Mesenchymal stem cell (in vitro differentiated cells and primary cell): ENCODE data around the gene ABHD17B.
A peak's percentile ranks its signal among the peaks of the same experiment; 100 is the strongest.

Experiments
- DNase-seq: peaks from one replicate; pipeline ENCODE4 v3.0.0-alpha.2; 2013
- H2AFZ ChIP-seq: one replicate; pipeline ENCODE4 v1.6.1; 2013; ENCODE audit warnings: low read depth, mild to moderate bottlenecking, control low read depth, inconsistent platforms, low read length, moderate library complexity
- H2AK5ac ChIP-seq: 2 replicates; pipeline ENCODE4 v1.6.1; 2013; ENCODE audit warnings: low read length, moderate library complexity, mild to moderate bottlenecking, inconsistent platforms; ENCODE audit not compliant: severe bottlenecking
- H2BK120ac ChIP-seq: one replicate; pipeline ENCODE4 v1.6.1; 2013; ENCODE audit warnings: low read depth, mild to moderate bottlenecking, inconsistent platforms, low read length, moderate library complexity
- H2BK12ac ChIP-seq, 2 experiments: one replicate each; pipeline ENCODE4 v1.6.1; 2013; ENCODE audit warnings: inconsistent platforms in 2 of 2, low read length in 2 of 2, mild to moderate bottlenecking in 2 of 2, moderate library complexity in 2 of 2, control low read depth in 1 of 2
- H2BK15ac ChIP-seq: one replicate; pipeline ENCODE4 v1.6.1; 2013; ENCODE audit warnings: mild to moderate bottlenecking, low read depth, inconsistent platforms; ENCODE audit not compliant: poor library complexity, severe bottlenecking
- H2BK5ac ChIP-seq: 2 replicates; pipeline ENCODE4 v1.6.1; 2013; ENCODE audit warnings: low read depth, mild to moderate bottlenecking, low read length, control low read depth, inconsistent platforms; ENCODE audit not compliant: poor library complexity, severe bottlenecking
- H3K14ac ChIP-seq, 2 experiments: one replicate each; pipeline ENCODE4 v1.6.1; 2013; ENCODE audit warnings: inconsistent platforms in 2 of 2, low read length in 2 of 2, control low read depth in 1 of 2, mild to moderate bottlenecking in 1 of 2, moderate library complexity in 1 of 2
- H3K18ac ChIP-seq, 2 experiments: one replicate each; pipeline ENCODE4 v1.6.1; 2013; ENCODE audit warnings: inconsistent platforms in 2 of 2, low read length in 2 of 2, control low read depth in 1 of 2, low read depth in 1 of 2, mild to moderate bottlenecking in 1 of 2
- H3K23ac ChIP-seq, 2 experiments: one replicate each; pipeline ENCODE4 v1.6.1; 2013; ENCODE audit warnings: inconsistent platforms in 2 of 2, low read length in 2 of 2, mild to moderate bottlenecking in 2 of 2, moderate library complexity in 2 of 2, control low read depth in 1 of 2
- H3K27ac ChIP-seq: 2 replicates; pipeline ENCODE4 v1.5.1; 2013; ENCODE audit warnings: mild to moderate bottlenecking, moderate library complexity, low read length, control low read depth, inconsistent platforms; ENCODE audit not compliant: poor library complexity, severe bottlenecking
- H3K27me3 ChIP-seq, 2 experiments: 2 replicates each; pipeline versions ENCODE4 v1.6.1 to v1.7.0; 2013; ENCODE audit warnings: low read length in 2 of 2, mild to moderate bottlenecking in 2 of 2, moderate library complexity in 2 of 2, control low read depth in 1 of 2, inconsistent platforms in 1 of 2; ENCODE audit not compliant: control insufficient read depth in 1 of 2, insufficient read depth in 1 of 2
- H3K36me3 ChIP-seq, 2 experiments: 2 replicates each; pipeline versions ENCODE4 v1.6.1 to v1.7.0; 2013; ENCODE audit warnings: low read length in 2 of 2, control low read depth in 1 of 2, inconsistent platforms in 1 of 2, low read depth in 1 of 2, mild to moderate bottlenecking in 1 of 2; ENCODE audit not compliant: insufficient read depth in 2 of 2, control insufficient read depth in 1 of 2
- H3K4ac ChIP-seq, 2 experiments: one replicate each; pipeline ENCODE4 v1.6.1; 2013; ENCODE audit warnings: inconsistent platforms in 2 of 2, low read length in 2 of 2, mild to moderate bottlenecking in 2 of 2, moderate library complexity in 2 of 2, control low read depth in 1 of 2, low read depth in 1 of 2
- H3K4me1 ChIP-seq: 2 replicates; pipeline ENCODE4 v1.6.1; 2013; ENCODE audit warnings: low read depth, low read length, control low read depth; ENCODE audit not compliant: control insufficient read depth, insufficient read depth
- H3K4me2 ChIP-seq: 2 replicates; pipeline ENCODE4 v1.6.1; 2013; ENCODE audit warnings: low read length, mild to moderate bottlenecking, inconsistent platforms; ENCODE audit not compliant: poor library complexity, severe bottlenecking
- H3K4me3 ChIP-seq, 2 experiments: 2 replicates each; pipeline versions ENCODE4 v1.5.1 to v1.7.0; 2013; ENCODE audit warnings: low read length in 2 of 2, mild to moderate bottlenecking in 2 of 2, control low read depth in 1 of 2, low read depth in 1 of 2; ENCODE audit not compliant: insufficient read depth in 1 of 2
- H3K79me1 ChIP-seq: replicated peaks from 2 replicates; pipeline ENCODE4 v1.6.1; 2013; ENCODE audit warnings: mild to moderate bottlenecking, control low read depth, low read length, inconsistent platforms; ENCODE audit not compliant: poor library complexity, severe bottlenecking
- H3K9ac ChIP-seq: 2 replicates; pipeline ENCODE4 v1.7.0; 2013; ENCODE audit warnings: mild to moderate bottlenecking, low read length, moderate library complexity
- H3K9me3 ChIP-seq: 2 replicates; pipeline ENCODE4 v1.7.0; 2013; ENCODE audit warnings: mild to moderate bottlenecking, low read length; ENCODE audit not compliant: control insufficient read depth
- H4K8ac ChIP-seq: one replicate; pipeline ENCODE4 v1.6.1; 2013; ENCODE audit warnings: inconsistent platforms, mild to moderate bottlenecking, low read length, moderate library complexity
- H4K91ac ChIP-seq: one replicate; pipeline ENCODE4 v1.6.1; 2013; ENCODE audit warnings: mild to moderate bottlenecking, low read length, inconsistent platforms
- WGBS: methylation state at CpG from one replicate; pipeline ENCODE4 v1.1.7; 2013; ENCODE audit warnings: mixed read lengths; 5-methylcytosine and 5-hydroxymethylcytosine counted together

Gene ABHD17B

DNA sequence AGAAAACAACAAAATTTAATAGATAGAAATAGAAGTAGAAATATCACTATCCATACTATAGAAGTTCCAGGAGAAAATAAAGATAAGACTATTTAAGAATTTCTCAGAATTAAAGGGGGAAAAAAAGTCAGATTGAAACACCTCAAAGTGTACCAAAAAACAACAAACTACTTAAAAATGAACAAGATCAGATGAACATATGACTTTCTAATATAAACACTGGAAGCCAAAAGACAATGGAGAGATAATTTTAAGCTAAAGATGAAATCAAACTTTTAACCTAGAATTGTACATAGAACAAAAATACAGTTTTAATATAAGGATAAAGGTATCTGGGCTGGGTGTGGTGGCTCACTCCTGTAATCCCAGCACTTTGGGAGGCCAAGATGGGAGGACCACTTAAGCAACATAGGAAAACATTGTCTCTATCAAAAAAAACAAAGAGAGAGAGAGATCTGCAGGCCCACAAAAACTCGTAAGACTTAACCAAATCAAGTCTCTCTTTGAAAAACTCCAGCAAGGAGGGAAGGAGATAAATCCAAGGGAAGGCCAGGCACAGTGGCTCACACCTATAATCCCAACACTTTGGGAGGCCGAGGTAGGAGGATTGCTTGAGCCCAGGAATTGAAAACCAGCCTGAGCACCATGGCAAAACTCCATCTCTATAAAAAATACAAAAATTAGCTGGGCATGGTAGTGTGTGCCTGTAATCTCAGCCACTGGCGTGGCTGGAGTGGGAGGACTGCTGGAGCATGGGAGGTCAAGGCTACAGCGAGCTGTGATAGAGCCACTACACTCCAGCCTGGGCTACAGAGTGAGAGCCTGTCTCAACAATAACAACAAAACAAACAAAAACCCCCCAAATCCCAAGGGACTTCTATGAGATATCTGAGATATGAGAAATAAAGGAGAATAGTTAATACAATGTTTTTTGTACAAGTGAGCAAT, 32.4 kb downstream of the ABHD17B start:
- H3K18ac ChIP-seq: no peak overlapping the region
- DNase-seq: no peak
- no peak overlapping the region for H3K23ac ChIP-seq
- H2BK5ac ChIP-seq: no peak overlapping the region
- peaks cover 0 to 17% of the 10 kb centered on the region in 2 experiments for H3K36me3 ChIP-seq
- no peak overlapping the region for H4K8ac ChIP-seq
- no peak overlapping the region for H2BK120ac ChIP-seq
- no peaks in the 10 kb centered on the region for H3K27me3 ChIP-seq
- no peak overlapping the region for H2AK5ac ChIP-seq
- no peak overlapping the region for H4K91ac ChIP-seq
- H2BK12ac ChIP-seq: no peak overlapping the region
- H2AFZ ChIP-seq: no peak overlapping the region
- H3K27ac ChIP-seq: no peak overlapping the region
- no peak overlapping the region for H3K14ac ChIP-seq
- H3K9ac ChIP-seq: no peak overlapping the region
- H3K9me3 ChIP-seq: peaks cover 65% of the 10 kb centered on the region
- no peak overlapping the region for H2BK15ac ChIP-seq
- no peak overlapping the region for H3K4me2 ChIP-seq
- H3K4me3 ChIP-seq: peak overlapping the region in 1 of 2 experiments; percentile 39
- peaks cover 15% of the 10 kb centered on the region for H3K79me1 ChIP-seq
- 100% methylated on average over 1 of the region's 4 CpGs for WGBS
- H3K4me1 ChIP-seq: no peaks in the 10 kb centered on the region
- H3K4ac ChIP-seq: no peak overlapping the region

DNA sequence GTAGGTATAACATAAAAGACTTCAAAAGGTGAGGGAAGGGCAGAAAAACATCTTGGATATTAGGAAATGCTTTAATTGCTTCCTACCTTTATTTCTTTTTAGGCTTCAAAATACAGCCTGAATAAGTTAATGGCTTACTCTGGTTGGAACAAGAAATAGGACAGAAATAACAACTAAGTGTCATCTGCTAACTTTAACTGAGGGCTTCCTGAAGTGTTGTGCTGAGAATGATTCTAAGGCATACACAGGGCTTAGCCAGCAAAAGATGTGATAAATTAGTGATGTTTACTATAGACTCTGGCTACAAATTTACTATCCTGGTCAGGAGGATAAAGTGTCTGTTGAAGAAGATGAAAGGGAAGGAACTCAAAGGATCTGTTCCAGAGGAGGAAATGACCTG, 34.2 kb downstream of the ABHD17B start:
- Histone ChIP-seq H3K27me3 (no peaks in the 10 kb centered on the region), H3K14ac (no peak overlapping the region), H3K36me3 (peaks cover 0 to 17% of the 10 kb centered on the region in 2 experiments), H2BK5ac (no peak overlapping the region), H3K27ac (no peak overlapping the region), H3K4ac (no peak overlapping the region), H3K18ac (no peak overlapping the region), H4K91ac (no peak overlapping the region), H2BK15ac (no peak overlapping the region), H3K4me1 (no peaks in the 10 kb centered on the region), H3K4me3 (peak overlapping the region in 1 of 2 experiments; percentile 14), H3K23ac (no peak overlapping the region), H2BK12ac (no peak overlapping the region), H3K9ac (no peak overlapping the region), H3K4me2 (no peak overlapping the region), H3K9me3 (peaks cover 54% of the 10 kb centered on the region), H2AK5ac (no peak overlapping the region), H3K79me1 (peaks cover 13% of the 10 kb centered on the region), H2AFZ (no peak overlapping the region), H4K8ac (no peak overlapping the region), H2BK120ac (no peak overlapping the region)
- no peak for DNase-seq

DNA sequence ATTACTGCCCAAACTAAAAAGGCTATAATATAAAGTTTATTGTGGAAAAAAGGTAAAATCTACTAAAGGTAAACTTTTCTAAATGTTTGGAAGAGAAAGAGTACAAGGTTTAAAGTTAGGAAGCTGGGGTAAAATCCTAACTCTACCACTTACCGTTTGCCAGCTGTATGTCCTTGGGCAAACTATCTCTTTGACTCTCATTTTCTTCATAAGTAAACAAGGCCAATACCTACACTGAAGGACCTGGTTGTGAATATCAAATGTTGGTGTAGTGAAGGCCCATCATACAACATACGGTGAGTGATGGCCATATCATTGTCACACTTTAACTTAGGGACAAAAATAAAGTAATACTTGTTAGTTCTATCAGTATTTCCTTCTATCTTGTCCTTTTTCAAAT, 34.9 kb downstream of the ABHD17B start:
- Histone ChIP-seq H3K27me3 (no peaks in the 10 kb centered on the region), H3K9me3 (peaks cover 52% of the 10 kb centered on the region), H2BK15ac (no peak overlapping the region), H3K18ac (no peak overlapping the region), H2AK5ac (no peak overlapping the region), H4K8ac (no peak overlapping the region), H4K91ac (no peak overlapping the region), H3K79me1 (peaks cover 13% of the 10 kb centered on the region), H3K9ac (no peak overlapping the region), H2BK120ac (no peak overlapping the region), H3K14ac (no peak overlapping the region), H3K4me3 (no peak overlapping the region), H2BK5ac (no peak overlapping the region), H3K23ac (no peak overlapping the region), H3K4me1 (no peaks in the 10 kb centered on the region), H3K4ac (no peak overlapping the region), H3K27ac (no peak overlapping the region), H2AFZ (no peak overlapping the region), H3K4me2 (no peak overlapping the region), H3K36me3 (peaks cover 0 to 24% of the 10 kb centered on the region in 2 experiments), H2BK12ac (no peak overlapping the region)
- 100% methylated on average over 1 of the region's 2 CpGs for WGBS
- DNase-seq: no peak

DNA sequence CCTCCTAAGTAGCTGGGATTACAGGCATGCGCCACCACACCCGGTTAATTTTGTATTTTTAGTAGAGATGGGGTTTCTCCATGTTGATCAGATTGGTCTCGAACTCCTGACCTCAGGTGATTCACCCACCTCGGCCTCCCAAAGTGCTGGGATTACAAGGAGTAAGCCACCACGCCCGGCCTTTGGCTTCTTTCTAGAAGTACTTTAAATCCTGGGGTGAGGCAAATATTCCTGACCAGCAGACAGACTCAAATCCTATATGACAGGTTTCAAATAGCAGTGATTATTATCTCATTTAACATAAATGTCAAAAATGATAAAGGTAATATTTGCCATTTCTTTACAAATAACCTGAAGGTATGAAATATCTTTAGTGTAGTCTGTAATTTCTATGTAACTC, 35.6 kb downstream of the ABHD17B start:
- no peak overlapping the region for H3K4me3 ChIP-seq
- 98% methylated on average over 6 of the region's 6 CpGs for whole genome bisulfite sequencing
- H3K4me1 ChIP-seq: no peaks in the 10 kb centered on the region
- no peak overlapping the region for H2BK120ac ChIP-seq
- H3K36me3 ChIP-seq: peaks cover 0 to 27% of the 10 kb centered on the region in 2 experiments
- no peak overlapping the region for H3K23ac ChIP-seq
- no peak overlapping the region for H4K91ac ChIP-seq
- no peak for DNase-seq
- H2BK12ac ChIP-seq: no peak overlapping the region
- no peak overlapping the region for H2BK5ac ChIP-seq
- no peak overlapping the region for H3K27ac ChIP-seq
- H3K9ac ChIP-seq: no peak overlapping the region
- no peak overlapping the region for H2AFZ ChIP-seq
- no peak overlapping the region for H2BK15ac ChIP-seq
- H3K79me1 ChIP-seq: peaks cover 16% of the 10 kb centered on the region
- H3K27me3 ChIP-seq: no peaks in the 10 kb centered on the region
- H3K4me2 ChIP-seq: no peak overlapping the region
- no peak overlapping the region for H2AK5ac ChIP-seq
- no peak overlapping the region for H3K18ac ChIP-seq
- H3K4ac ChIP-seq: no peak overlapping the region
- H3K14ac ChIP-seq: no peak overlapping the region
- peaks cover 52% of the 10 kb centered on the region for H3K9me3 ChIP-seq
- H4K8ac ChIP-seq: no peak overlapping the region
